GM23338 (cell line): Measurements from ENCODE around the gene APP. TPM values are rescaled to one million over a fixed set of nuclear protein-coding genes. Genes with fewer than 3 reads are reported as not detected.
A peak's percentile ranks its signal among the peaks of the same experiment; 100 is the strongest.

Source experiments
- ATAC-seq: fragments of 200-7000 bp; cut with Tn5 transposase; 3 replicates; pipeline ENCODE4 v1.9.1; 2020
- DNase-seq: peaks from one replicate; pipeline ENCODE4 v3.0.0-alpha.2; 2015; ENCODE audit warnings: low spot score
- H2AFZ ChIP-seq: fragments of 200-600 bp; sonication (generic); 2 replicates; pipeline ENCODE4 v1.8.0; 2016; ENCODE audit warnings: antibody characterized with exemption, mild to moderate bottlenecking, moderate library complexity
- H3F3A ChIP-seq: fragments of 200-600 bp; sonication (generic); replicated peaks from 2 replicates; pipeline ENCODE4 v1.8.0; 2017; ENCODE audit warnings: antibody characterized with exemption, mixed run types, low read depth
- H3K27ac ChIP-seq: fragments of 200-600 bp; sonication (generic); 2 replicates; pipeline ENCODE4 v1.6.1; 2016; ENCODE audit warnings: low read depth
- H3K27me3 ChIP-seq: fragments of 200-600 bp; sonication (generic); 2 replicates; pipeline ENCODE4 v1.8.0; 2016; ENCODE audit warnings: mild to moderate bottlenecking, mixed run types, moderate library complexity; ENCODE audit not compliant: insufficient read depth
- H3K36me3 ChIP-seq: fragments of 200-600 bp; sonication (generic); 2 replicates; pipeline ENCODE4 v1.8.0; 2016; ENCODE audit warnings: mild to moderate bottlenecking; ENCODE audit not compliant: insufficient read depth
- H3K4me1 ChIP-seq: fragments of 200-600 bp; sonication (generic); 2 replicates; pipeline ENCODE4 v1.8.0; 2016; ENCODE audit warnings: mild to moderate bottlenecking, moderate library complexity; ENCODE audit not compliant: insufficient read depth
- H3K4me2 ChIP-seq: fragments of 200-600 bp; sonication (generic); 2 replicates; pipeline ENCODE4 v1.7.1; 2017; ENCODE audit warnings: mixed run types
- H3K4me3 ChIP-seq: fragments of 200-600 bp; sonication (generic); 2 replicates; pipeline ENCODE4 v1.6.1; 2016; ENCODE audit warnings: mixed run types
- H3K79me2 ChIP-seq: fragments of 200-600 bp; sonication (generic); replicated peaks from 2 replicates; pipeline ENCODE4 v1.8.0; 2017; ENCODE audit warnings: mild to moderate bottlenecking; ENCODE audit not compliant: insufficient read depth
- H3K9me2 ChIP-seq: fragments of 200-600 bp; sonication (generic); 2 replicates; pipeline ENCODE4 v1.8.0; 2017; ENCODE audit not compliant: insufficient read depth
- H4K20me1 ChIP-seq: fragments of 200-600 bp; sonication (generic); replicated peaks from 2 replicates; pipeline ENCODE4 v1.8.0; 2017; ENCODE audit warnings: mild to moderate bottlenecking; ENCODE audit not compliant: insufficient read depth
- H3K27ac Mint-ChIP-seq: 2 replicates; pipeline ENCODE4 v1.8.0; 2020; ENCODE audit warnings: inconsistent platforms, mild to moderate bottlenecking, moderate library complexity, mixed read lengths
- H3K27me3 Mint-ChIP-seq: 3 replicates; pipeline ENCODE4 v1.8.0; 2022; ENCODE audit warnings: low read depth, mild to moderate bottlenecking, moderate library complexity, mixed read lengths, inconsistent platforms; ENCODE audit not compliant: insufficient read depth, poor library complexity
- H3K36me3 Mint-ChIP-seq: 3 replicates; pipeline ENCODE4 v1.8.0; 2021; ENCODE audit warnings: low read depth, mild to moderate bottlenecking, inconsistent platforms, moderate library complexity, mixed read lengths
- H3K4me1 Mint-ChIP-seq: 3 replicates; pipeline ENCODE4 v1.8.0; 2020; ENCODE audit warnings: mild to moderate bottlenecking, inconsistent platforms, mixed read lengths
- H3K4me3 Mint-ChIP-seq: 3 replicates; pipeline ENCODE4 v1.8.0; 2021; ENCODE audit warnings: moderate library complexity, mild to moderate bottlenecking, inconsistent platforms, mixed read lengths
- H3K9me3 Mint-ChIP-seq: 3 replicates; pipeline ENCODE4 v1.8.0; 2020; ENCODE audit warnings: moderate library complexity, mild to moderate bottlenecking, inconsistent platforms, mixed read lengths
- CREB1 ChIP-seq: fragments of 250-450 bp; sonication (Bioruptor Pico); IDR thresholded peaks from 2 replicates; pipeline ENCODE4 v1.5.0; 2020; ENCODE audit warnings: low read depth, mild to moderate bottlenecking, moderate library complexity
- EZH2 ChIP-seq: fragments of 200-600 bp; sonication (generic); IDR thresholded peaks from one replicate; pipeline ENCODE4 v1.8.0; 2017; ENCODE audit warnings: antibody characterized with exemption, mild to moderate bottlenecking, low read depth; ENCODE audit not compliant: unreplicated experiment
- EZH2phosphoT487 ChIP-seq: fragments of 200-600 bp; sonication (generic); IDR thresholded peaks from one replicate; pipeline ENCODE4 v1.8.1; 2018; ENCODE audit warnings: antibody characterized with exemption; ENCODE audit not compliant: unreplicated experiment
- JUNB ChIP-seq: IDR thresholded peaks from one replicate; pipeline ENCODE4 v1.6.1; 2016; ENCODE audit warnings: antibody characterized with exemption; ENCODE audit not compliant: unreplicated experiment
- NANOG ChIP-seq: IDR thresholded peaks from 2 replicates; pipeline ENCODE4 v1.6.1; 2016; ENCODE audit warnings: antibody characterized with exemption, borderline replicate concordance
- POLR2AphosphoS5 ChIP-seq: IDR thresholded peaks from 2 replicates; pipeline ENCODE4 v1.6.1; 2016; ENCODE audit warnings: antibody characterized with exemption, low read depth
- STAT1 ChIP-seq: IDR thresholded peaks from one replicate; pipeline ENCODE4 v1.6.1; 2016; ENCODE audit warnings: antibody characterized with exemption; ENCODE audit not compliant: unreplicated experiment
- ZNF114 ChIP-seq: fragments of 250-450 bp; sonication (Bioruptor Pico); IDR thresholded peaks from 2 replicates; pipeline ENCODE4 v1.5.0; 2020; ENCODE audit warnings: mild to moderate bottlenecking, moderate library complexity
- ZNF331 ChIP-seq: fragments of 250-450 bp; sonication (Bioruptor Pico); IDR thresholded peaks from 2 replicates; pipeline ENCODE4 v1.5.0; 2020; ENCODE audit warnings: low read depth, mild to moderate bottlenecking, moderate library complexity
- polyA plus RNA-seq: library from polyadenylated mRNA; unstranded; fragments of >200 nt; fragmentation: Nextera tagmentation; extraction: Ambion mirVana; gene quantifications from 2 replicates; pipeline ENCODE4 v1.2.1, GENCODE V29; 2016
- total RNA-seq: library from RNA; depleted of rRNA; stranded (reverse); fragments of >200 nt; shearing (Covaris generic); gene quantifications from 2 replicates; pipeline ENCODE4 v1.2.3, GENCODE V29; 2014
- TF ChIP-seq, protein P1 (sequence below), 2 experiments: fragments of 200-600 bp in 1 of 2; sonication (generic) in 1 of 2; conservative IDR thresholded peaks; 2 replicates each; pipeline versions ENCODE4 v1.5.1 to v1.6.1; 2016 to 2017; ENCODE audit warnings: antibody characterized with exemption in 2 of 2, low read depth in 2 of 2, mild to moderate bottlenecking in 2 of 2, moderate library complexity in 1 of 2
- TF ChIP-seq, protein P2 (sequence below): IDR thresholded peaks from 2 replicates; pipeline ENCODE4 v1.6.1; 2016; ENCODE audit warnings: antibody characterized with exemption
- TF ChIP-seq, protein P3 (sequence below): IDR thresholded peaks from one replicate; pipeline ENCODE4 v1.6.1; 2018; ENCODE audit warnings: antibody characterized with exemption; ENCODE audit not compliant: unreplicated experiment

APP gene
- total and polyA plus RNA-seq, 2 experiments from 2014 or later: 69.4 to 444 TPM

DNA sequence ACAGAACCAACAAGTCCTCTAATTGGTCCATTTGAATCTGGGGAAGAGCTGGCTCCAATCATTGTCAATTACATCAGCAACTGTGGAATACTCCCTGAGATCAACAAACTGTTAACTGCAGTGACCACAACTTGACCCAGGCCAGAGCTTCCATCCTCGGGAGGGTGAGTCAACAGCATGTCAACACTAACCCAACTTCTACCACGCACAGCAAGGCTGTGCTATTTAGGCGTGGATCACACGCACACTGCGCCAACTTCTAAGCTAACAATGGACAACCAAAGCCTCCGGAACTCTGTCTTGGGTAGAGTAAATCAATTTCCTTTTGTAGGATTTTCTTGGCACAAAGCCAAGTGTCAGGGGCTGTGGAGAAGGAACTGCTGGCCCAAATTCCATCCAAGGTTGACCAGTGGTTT lies 30.4 kb downstream of the APP start:
- H3K9me3 Mint-ChIP-seq: no peaks in the 10 kb centered on the region
- no peaks in the 10 kb centered on the region for H3F3A ChIP-seq
- H3K27ac Mint-ChIP-seq: peak overlapping the region; percentile 39
- no peak overlapping the region for H3K4me2 ChIP-seq
- H2AFZ ChIP-seq: no peak overlapping the region
- H3K4me1 Mint-ChIP-seq: peaks cover 61% of the 10 kb centered on the region
- no peak overlapping the region for H3K4me3 ChIP-seq
- ATAC-seq: no peak
- no peak for DNase-seq
- H3K9me2 ChIP-seq: no peaks in the 10 kb centered on the region
- H3K4me1 ChIP-seq: peaks cover 45% of the 10 kb centered on the region
- H3K36me3 Mint-ChIP-seq: peaks cover 34% of the 10 kb centered on the region; the same call in 2 of the 3 replicates
- H4K20me1 ChIP-seq: peaks cover 45% of the 10 kb centered on the region
- no peaks in the 10 kb centered on the region for H3K27me3 Mint-ChIP-seq
- TF ChIP-seq, protein P1, sequence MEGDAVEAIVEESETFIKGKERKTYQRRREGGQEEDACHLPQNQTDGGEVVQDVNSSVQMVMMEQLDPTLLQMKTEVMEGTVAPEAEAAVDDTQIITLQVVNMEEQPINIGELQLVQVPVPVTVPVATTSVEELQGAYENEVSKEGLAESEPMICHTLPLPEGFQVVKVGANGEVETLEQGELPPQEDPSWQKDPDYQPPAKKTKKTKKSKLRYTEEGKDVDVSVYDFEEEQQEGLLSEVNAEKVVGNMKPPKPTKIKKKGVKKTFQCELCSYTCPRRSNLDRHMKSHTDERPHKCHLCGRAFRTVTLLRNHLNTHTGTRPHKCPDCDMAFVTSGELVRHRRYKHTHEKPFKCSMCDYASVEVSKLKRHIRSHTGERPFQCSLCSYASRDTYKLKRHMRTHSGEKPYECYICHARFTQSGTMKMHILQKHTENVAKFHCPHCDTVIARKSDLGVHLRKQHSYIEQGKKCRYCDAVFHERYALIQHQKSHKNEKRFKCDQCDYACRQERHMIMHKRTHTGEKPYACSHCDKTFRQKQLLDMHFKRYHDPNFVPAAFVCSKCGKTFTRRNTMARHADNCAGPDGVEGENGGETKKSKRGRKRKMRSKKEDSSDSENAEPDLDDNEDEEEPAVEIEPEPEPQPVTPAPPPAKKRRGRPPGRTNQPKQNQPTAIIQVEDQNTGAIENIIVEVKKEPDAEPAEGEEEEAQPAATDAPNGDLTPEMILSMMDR (conservative IDR thresholded peaks at IDR 0.05; ENCODE audit: low read depth in 2 of 2): no peak
- TF ChIP-seq, protein P2, sequence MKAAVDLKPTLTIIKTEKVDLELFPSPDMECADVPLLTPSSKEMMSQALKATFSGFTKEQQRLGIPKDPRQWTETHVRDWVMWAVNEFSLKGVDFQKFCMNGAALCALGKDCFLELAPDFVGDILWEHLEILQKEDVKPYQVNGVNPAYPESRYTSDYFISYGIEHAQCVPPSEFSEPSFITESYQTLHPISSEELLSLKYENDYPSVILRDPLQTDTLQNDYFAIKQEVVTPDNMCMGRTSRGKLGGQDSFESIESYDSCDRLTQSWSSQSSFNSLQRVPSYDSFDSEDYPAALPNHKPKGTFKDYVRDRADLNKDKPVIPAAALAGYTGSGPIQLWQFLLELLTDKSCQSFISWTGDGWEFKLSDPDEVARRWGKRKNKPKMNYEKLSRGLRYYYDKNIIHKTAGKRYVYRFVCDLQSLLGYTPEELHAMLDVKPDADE: no peak
- TF ChIP-seq ZNF331 (CRISPR knock-in tag) (no peak), EZH2phosphoT487 (no peak), POLR2AphosphoS5 (no peak), CREB1 (CRISPR knock-in tag) (no peak), EZH2 (no peak), JUNB (no peak), STAT1 (no peak), ZNF114 (no peak)
- no peaks in the 10 kb centered on the region; the same call in 1 of the 2 replicates for H3K36me3 ChIP-seq
- H3K27ac ChIP-seq: no peak overlapping the region
- peaks cover 100% of the 10 kb centered on the region for H3K79me2 ChIP-seq
- H3K4me3 Mint-ChIP-seq: no peak overlapping the region
- no peaks in the 10 kb centered on the region for H3K27me3 ChIP-seq

DNA sequence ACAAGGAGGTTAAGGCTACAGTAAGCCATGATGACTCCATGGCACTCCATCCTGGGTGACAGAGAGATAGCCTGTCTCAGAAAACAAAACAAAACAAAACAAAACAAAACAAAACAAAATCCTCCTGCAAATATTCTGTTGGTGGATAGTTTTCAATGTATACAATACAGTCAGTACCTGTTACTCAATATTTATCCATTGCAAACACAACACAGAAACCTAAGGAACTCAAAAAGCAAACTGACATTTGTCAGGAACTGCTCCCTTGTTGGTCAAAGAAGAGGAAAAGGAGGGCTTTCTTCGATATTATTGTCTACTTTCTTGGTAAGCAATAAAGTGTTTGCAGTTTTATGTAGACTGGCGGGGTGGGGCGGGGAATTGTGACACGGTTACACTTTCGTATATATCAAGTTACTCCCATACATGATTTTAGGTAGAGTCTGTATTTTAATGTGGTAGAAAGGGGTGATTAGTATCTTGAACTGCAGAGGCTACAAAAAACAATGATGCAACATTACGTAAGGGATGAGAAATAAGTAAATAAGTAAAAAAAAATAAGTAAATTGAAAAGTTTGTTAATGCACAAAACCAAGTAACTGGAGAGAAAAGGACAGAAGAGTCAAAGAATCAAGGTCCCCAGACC lies 31.8 kb downstream of the APP start:
- H3K27ac ChIP-seq: peak overlapping the region; percentile 27
- no peak for TF ChIP-seq ZNF114
- TF ChIP-seq, protein P2: no peak
- no peak for TF ChIP-seq ZNF331 (CRISPR knock-in tag)
- no peak for TF ChIP-seq NANOG
- no peak for TF ChIP-seq EZH2
- no peak for TF ChIP-seq STAT1
- TF ChIP-seq EZH2phosphoT487: no peak
- no peak for TF ChIP-seq CREB1 (CRISPR knock-in tag)
- TF ChIP-seq, protein P3, sequence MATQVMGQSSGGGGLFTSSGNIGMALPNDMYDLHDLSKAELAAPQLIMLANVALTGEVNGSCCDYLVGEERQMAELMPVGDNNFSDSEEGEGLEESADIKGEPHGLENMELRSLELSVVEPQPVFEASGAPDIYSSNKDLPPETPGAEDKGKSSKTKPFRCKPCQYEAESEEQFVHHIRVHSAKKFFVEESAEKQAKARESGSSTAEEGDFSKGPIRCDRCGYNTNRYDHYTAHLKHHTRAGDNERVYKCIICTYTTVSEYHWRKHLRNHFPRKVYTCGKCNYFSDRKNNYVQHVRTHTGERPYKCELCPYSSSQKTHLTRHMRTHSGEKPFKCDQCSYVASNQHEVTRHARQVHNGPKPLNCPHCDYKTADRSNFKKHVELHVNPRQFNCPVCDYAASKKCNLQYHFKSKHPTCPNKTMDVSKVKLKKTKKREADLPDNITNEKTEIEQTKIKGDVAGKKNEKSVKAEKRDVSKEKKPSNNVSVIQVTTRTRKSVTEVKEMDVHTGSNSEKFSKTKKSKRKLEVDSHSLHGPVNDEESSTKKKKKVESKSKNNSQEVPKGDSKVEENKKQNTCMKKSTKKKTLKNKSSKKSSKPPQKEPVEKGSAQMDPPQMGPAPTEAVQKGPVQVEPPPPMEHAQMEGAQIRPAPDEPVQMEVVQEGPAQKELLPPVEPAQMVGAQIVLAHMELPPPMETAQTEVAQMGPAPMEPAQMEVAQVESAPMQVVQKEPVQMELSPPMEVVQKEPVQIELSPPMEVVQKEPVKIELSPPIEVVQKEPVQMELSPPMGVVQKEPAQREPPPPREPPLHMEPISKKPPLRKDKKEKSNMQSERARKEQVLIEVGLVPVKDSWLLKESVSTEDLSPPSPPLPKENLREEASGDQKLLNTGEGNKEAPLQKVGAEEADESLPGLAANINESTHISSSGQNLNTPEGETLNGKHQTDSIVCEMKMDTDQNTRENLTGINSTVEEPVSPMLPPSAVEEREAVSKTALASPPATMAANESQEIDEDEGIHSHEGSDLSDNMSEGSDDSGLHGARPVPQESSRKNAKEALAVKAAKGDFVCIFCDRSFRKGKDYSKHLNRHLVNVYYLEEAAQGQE: no peak
- TF ChIP-seq, protein P1 (conservative IDR thresholded peaks at IDR 0.05; ENCODE audit: low read depth in 2 of 2): no peak
- no peak for TF ChIP-seq JUNB

More for the DNA sequence above, 31.8 kb downstream of the APP start:
- Histone ChIP-seq H3F3A (no peaks in the 10 kb centered on the region), H3K9me2 (no peaks in the 10 kb centered on the region), H3K4me2 (no peak overlapping the region), H3K79me2 (peaks cover 100% of the 10 kb centered on the region), H4K20me1 (peaks cover 51% of the 10 kb centered on the region), H3K27me3 (no peaks in the 10 kb centered on the region), H3K4me3 (no peak overlapping the region), H3K4me1 (peaks cover 58% of the 10 kb centered on the region), H3K36me3 (no peaks in the 10 kb centered on the region; the same call in 1 of the 2 replicates), H2AFZ (no peak overlapping the region)
- ATAC-seq (no peak), DNase-seq (no peak)
- peaks cover 32% of the 10 kb centered on the region; the same call in 2 of the 3 replicates for H3K36me3 Mint-ChIP-seq
- peak overlapping the region; percentile 95 for H3K27ac Mint-ChIP-seq
- H3K27me3 Mint-ChIP-seq: peaks cover 5% of the 10 kb centered on the region
- H3K4me3 Mint-ChIP-seq: no peak overlapping the region
- no peaks in the 10 kb centered on the region for H3K9me3 Mint-ChIP-seq
- H3K4me1 Mint-ChIP-seq: peaks cover 69% of the 10 kb centered on the region
